IPS-15b (cell line): Measurements from ENCODE around the gene DBP.
"Not testable (repeated sequence)": the region's sequence is repeated elsewhere in the genome, so short reads cannot be mapped to it uniquely, and the experiment has no call there.

Source experiments
- H3K27me3 ChIP-seq: one replicate; pipeline ENCODE4 v1.6.1; 2013; ENCODE audit warnings: low read length; ENCODE audit not compliant: control insufficient read depth, insufficient read depth
- H3K36me3 ChIP-seq: one replicate; pipeline ENCODE4 v1.6.1; 2013; ENCODE audit warnings: low read length; ENCODE audit not compliant: control insufficient read depth, insufficient read depth
- H3K4me1 ChIP-seq: one replicate; pipeline ENCODE4 v1.6.1; 2013; ENCODE audit warnings: mild to moderate bottlenecking, low read length; ENCODE audit not compliant: control insufficient read depth, insufficient read depth
- H3K4me3 ChIP-seq: one replicate; pipeline ENCODE4 v1.5.1; 2013; ENCODE audit warnings: low read depth, low read length
- H3K9ac ChIP-seq: one replicate; pipeline ENCODE4 v1.6.1; 2013; ENCODE audit warnings: low read depth, mild to moderate bottlenecking, low read length
- H3K9me3 ChIP-seq: one replicate; pipeline ENCODE4 v1.6.1; 2013; ENCODE audit warnings: mild to moderate bottlenecking, low read length; ENCODE audit not compliant: control insufficient read depth, insufficient read depth

The DBP gene

GRCh38 chr19:48637948-48638830 lies 1.0 kb upstream of the DBP start:
- Histone ChIP-seq H3K27me3 (no peaks in the 10 kb centered on the region), H3K4me3 (peak overlapping the region; percentile 84), H3K36me3 (no peaks in the 10 kb centered on the region), H3K4me1 (peaks cover 11% of the 10 kb centered on the region), H3K9me3 (no peaks in the 10 kb centered on the region), H3K9ac (peak overlapping the region; percentile 87)

- H3K4me1 ChIP-seq = peaks cover 11% of the 10 kb centered on the region
- peak overlapping the region; percentile 87 for H3K9ac ChIP-seq
- H3K9me3 ChIP-seq = no peaks in the 10 kb centered on the region
- peaks cover 3% of the 10 kb centered on the region for H3K36me3 ChIP-seq
- H3K27me3 ChIP-seq = no peaks in the 10 kb centered on the region
- peak overlapping the region; percentile 78 for H3K4me3 ChIP-seq
Observed at GRCh38 chr19:48637449-48637947, 319 bp upstream of the DBP start.

GRCh38 chr19:48635966-48636858 lies 967 bp downstream of the DBP start:
- Histone ChIP-seq H3K36me3 (peaks cover 6% of the 10 kb centered on the region), H3K4me1 (peaks cover 11% of the 10 kb centered on the region), H3K4me3 (peak overlapping the region; percentile 71), H3K9ac (no peak overlapping the region), H3K9me3 (no peaks in the 10 kb centered on the region), H3K27me3 (no peaks in the 10 kb centered on the region)

- H3K4me1 ChIP-seq = peaks cover 11% of the 10 kb centered on the region
Observed at GRCh38 chr19:48635263-48635965, 1.8 kb downstream of the DBP start.

GRCh38 chr19:48634424-48635262 lies 2.5 kb downstream of the DBP start:
- H3K36me3 ChIP-seq = peaks cover 6% of the 10 kb centered on the region
- H3K9me3 ChIP-seq = no peaks in the 10 kb centered on the region
- H3K4me1 ChIP-seq = peaks cover 9% of the 10 kb centered on the region
- H3K27me3 ChIP-seq = no peaks in the 10 kb centered on the region
- H3K9ac ChIP-seq = no peak overlapping the region
- peak overlapping the region; percentile 63 for H3K4me3 ChIP-seq

More at GRCh38 chr19:48635263-48635965, 1.8 kb downstream of the DBP start:
- H3K36me3 ChIP-seq = peaks cover 6% of the 10 kb centered on the region
- no peaks in the 10 kb centered on the region for H3K9me3 ChIP-seq
- H3K27me3 ChIP-seq = no peaks in the 10 kb centered on the region
- H3K9ac ChIP-seq = no peak overlapping the region
- peak overlapping the region; percentile 71 for H3K4me3 ChIP-seq

GRCh38 chr19:48634036-48634342 lies 3.2 kb downstream of the DBP start:
- no peaks in the 10 kb centered on the region for H3K9me3 ChIP-seq
- peak overlapping the region; percentile 6 for H3K4me3 ChIP-seq
- no peaks in the 10 kb centered on the region for H3K27me3 ChIP-seq
- H3K4me1 ChIP-seq = peaks cover 9% of the 10 kb centered on the region
- peaks cover 6% of the 10 kb centered on the region for H3K36me3 ChIP-seq
- H3K9ac ChIP-seq = no peak overlapping the region

- H3K27me3 ChIP-seq = no peaks in the 10 kb centered on the region
- H3K4me1 ChIP-seq = peaks cover 7% of the 10 kb centered on the region
- no peak overlapping the region for H3K9ac ChIP-seq
- H3K4me3 ChIP-seq = no peak overlapping the region
- peaks cover 6% of the 10 kb centered on the region for H3K36me3 ChIP-seq
- H3K9me3 ChIP-seq = no peaks in the 10 kb centered on the region
Observed at GRCh38 chr19:48633148-48634035, 3.8 kb downstream of the DBP start.

GRCh38 chr19:48632692-48633147 lies 4.5 kb downstream of the DBP start:
- Histone ChIP-seq H3K36me3 (peaks cover 6% of the 10 kb centered on the region), H3K4me3 (no peak overlapping the region), H3K9me3 (no peaks in the 10 kb centered on the region), H3K4me1 (peaks cover 6% of the 10 kb centered on the region), H3K9ac (no peak overlapping the region), H3K27me3 (no peaks in the 10 kb centered on the region)

- H3K4me3 ChIP-seq, H3K9ac ChIP-seq, H3K36me3 ChIP-seq, H3K9me3 ChIP-seq, H3K27me3 ChIP-seq, H3K4me1 ChIP-seq: not testable (repeated sequence)
Observed at GRCh38 chr19:48632286-48632685, 4.9 kb downstream of the DBP start.

- no peak overlapping the region for H3K9ac ChIP-seq
- H3K9me3 ChIP-seq = no peaks in the 10 kb centered on the region
- H3K4me3 ChIP-seq = peak overlapping the region; percentile 67
- peaks cover 6% of the 10 kb centered on the region for H3K4me1 ChIP-seq
- peaks cover 6% of the 10 kb centered on the region for H3K36me3 ChIP-seq
- H3K27me3 ChIP-seq = no peaks in the 10 kb centered on the region
Observed at GRCh38 chr19:48631225-48631624, 6.0 kb downstream of the DBP start.
